OCI-LY7 (cell line): ENCODE data around the gene CPT1A.

Experiments
- EZH2phosphoT487 ChIP-seq: fragments of 200-600 bp; sonication (generic); IDR thresholded peaks from 2 replicates; pipeline ENCODE4 v1.6.1; 2018; ENCODE audit warnings: low read depth, borderline replicate concordance, mild to moderate bottlenecking, mixed run types, antibody characterized with exemption, low read length, moderate library complexity, mixed read lengths
- TF ChIP-seq, protein P1 (sequence below): fragments of 200-600 bp; sonication (generic); conservative IDR thresholded peaks from 2 replicates; pipeline ENCODE4 v1.5.1; 2014; ENCODE audit warnings: mild to moderate bottlenecking, antibody characterized with exemption, low read length, moderate library complexity, mixed read lengths

- TF ChIP-seq, protein P1, sequence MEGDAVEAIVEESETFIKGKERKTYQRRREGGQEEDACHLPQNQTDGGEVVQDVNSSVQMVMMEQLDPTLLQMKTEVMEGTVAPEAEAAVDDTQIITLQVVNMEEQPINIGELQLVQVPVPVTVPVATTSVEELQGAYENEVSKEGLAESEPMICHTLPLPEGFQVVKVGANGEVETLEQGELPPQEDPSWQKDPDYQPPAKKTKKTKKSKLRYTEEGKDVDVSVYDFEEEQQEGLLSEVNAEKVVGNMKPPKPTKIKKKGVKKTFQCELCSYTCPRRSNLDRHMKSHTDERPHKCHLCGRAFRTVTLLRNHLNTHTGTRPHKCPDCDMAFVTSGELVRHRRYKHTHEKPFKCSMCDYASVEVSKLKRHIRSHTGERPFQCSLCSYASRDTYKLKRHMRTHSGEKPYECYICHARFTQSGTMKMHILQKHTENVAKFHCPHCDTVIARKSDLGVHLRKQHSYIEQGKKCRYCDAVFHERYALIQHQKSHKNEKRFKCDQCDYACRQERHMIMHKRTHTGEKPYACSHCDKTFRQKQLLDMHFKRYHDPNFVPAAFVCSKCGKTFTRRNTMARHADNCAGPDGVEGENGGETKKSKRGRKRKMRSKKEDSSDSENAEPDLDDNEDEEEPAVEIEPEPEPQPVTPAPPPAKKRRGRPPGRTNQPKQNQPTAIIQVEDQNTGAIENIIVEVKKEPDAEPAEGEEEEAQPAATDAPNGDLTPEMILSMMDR, result no peak
- TF ChIP-seq EZH2phosphoT487, result no peak
Measured at GRCh38 chr11:68852628-68853027, 10.9 kb upstream of the CPT1A start.
